ENCODE data around the gene INTS13. TPM values are rescaled to one million over a fixed set of nuclear protein-coding genes. Genes with fewer than 3 reads are reported as not detected.
A peak's percentile ranks its signal among the peaks of the same experiment; 100 is the strongest.

INTS13 gene
- total and polyA plus RNA-seq, 2 of the 13 experiments (the other 11 are each of a cell fraction or from before 2014, with no cell fraction given): 16.3 to 43.7 TPM

DNA sequence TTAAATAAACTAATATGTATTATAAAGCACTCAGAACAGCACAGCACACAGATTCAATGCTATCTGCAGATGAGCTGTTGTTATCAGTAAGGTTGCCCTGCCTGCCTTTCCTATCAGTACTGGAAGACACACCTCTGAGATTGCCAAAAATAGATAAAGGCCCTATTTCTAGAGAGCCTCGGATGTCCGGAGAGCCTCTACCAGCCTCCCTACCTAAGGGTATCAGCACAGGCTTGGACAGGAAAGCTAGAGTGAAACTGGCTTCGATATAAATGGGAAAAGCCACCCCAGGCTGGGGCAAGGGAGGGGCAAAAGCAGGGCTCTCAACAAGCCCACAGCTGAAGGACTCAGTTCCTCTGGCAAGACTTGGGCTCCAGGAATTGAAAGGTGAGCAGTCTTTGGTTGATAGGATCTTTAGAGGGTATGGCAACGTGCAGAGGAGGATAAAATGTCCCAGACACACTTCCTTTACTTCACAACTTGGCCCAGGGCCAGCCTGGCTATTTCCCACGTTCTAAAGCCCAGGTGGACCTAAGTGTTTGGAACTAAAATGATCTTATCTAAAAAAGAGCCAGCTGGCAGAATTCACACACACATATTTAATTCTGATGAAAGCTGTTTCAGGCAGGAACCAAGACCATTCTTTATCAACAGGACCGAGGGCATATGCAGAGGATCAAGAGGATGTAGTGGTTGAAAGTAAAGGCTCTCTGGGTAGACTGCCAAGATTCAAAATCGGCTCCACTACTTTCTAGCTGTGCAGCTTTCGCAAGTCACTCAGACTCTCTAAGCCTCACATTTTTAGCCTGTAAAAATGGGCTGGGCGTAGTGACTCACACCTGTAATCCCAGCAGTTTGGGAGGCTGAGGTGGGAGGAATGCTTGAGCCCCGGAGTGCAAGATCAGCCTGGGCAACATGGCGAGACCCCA, 67.0 kb downstream of the INTS13 start:
- H3K9ac ChIP-seq (ENCODE audit: insufficient read depth, low read depth, low read length): no peak overlapping the region
- intact Hi-C loops (cut with micrococcal nuclease; ENCODE audit: unreplicated experiment): no loop called here

More for the DNA sequence above, 67.0 kb downstream of the INTS13 start:
- no peaks in the 10 kb centered on the region for H3K36me3 ChIP-seq (replicated peaks in 1 of 2; ENCODE audit: control insufficient read depth in 1 of 2, insufficient read depth in 2 of 2, low read length in 2 of 2)
- H3K9me3 ChIP-seq (ENCODE audit: low read length): no peaks in the 10 kb centered on the region
- FAIRE-seq (no peak), ATAC-seq (peak; percentile 52), DNase-seq (ENCODE audit: low spot score) (no peak)
- ChIA-PET CTCF (ENCODE audit: low intra/inter-chr PET ratio, low total read pairs) (no interaction called here), POLR2A (interaction anchor here (1.7 kb wide), 1 partner anchor 37 kb away, joined by 3 read pairs; the partner anchor contains the start of gene ITPR2)
- BruUV-seq (replicated peaks): no TSS peak
- TF ChIP-seq DPF2 (CRISPR knock-in tag; IDR thresholded peaks at IDR 0.05; ENCODE audit: borderline replicate concordance, low read depth) (no peak), MLLT10 (CRISPR knock-in tag; IDR thresholded peaks at IDR 0.05) (no peak), NFIC (IDR thresholded peaks at IDR 0.05; ENCODE audit: low read length) (0 out of 2 replicates have a peak, but pooled peaks have one; percentile 24), PAXIP1 (CRISPR knock-in tag; conservative IDR thresholded peaks at IDR 0.05) (no peak)
- TF ChIP-seq, protein P1, sequence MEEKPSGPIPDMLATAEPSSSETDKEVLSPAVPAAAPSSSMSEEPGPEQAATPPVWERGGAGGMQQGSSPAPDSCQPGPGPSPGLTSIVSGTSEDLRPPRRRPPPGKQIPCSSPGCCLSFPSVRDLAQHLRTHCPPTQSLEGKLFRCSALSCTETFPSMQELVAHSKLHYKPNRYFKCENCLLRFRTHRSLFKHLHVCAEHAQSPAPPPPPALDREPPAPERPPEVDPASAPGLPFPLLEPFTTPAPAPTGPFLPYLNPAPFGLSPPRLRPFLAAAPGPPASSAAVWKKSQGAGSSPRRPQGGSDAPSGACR (CRISPR knock-in tag; IDR thresholded peaks at IDR 0.05): no peak
- H3K4me2 ChIP-seq (ENCODE audit: low read depth, low read length): peak overlapping the region; percentile 30
- H3K27ac ChIP-seq (ENCODE audit: extremely low read length, insufficient read depth, low read length): no peak overlapping the region
- in situ Hi-C loops (cut with HindIII; ENCODE audit: extremely low pct_ligation_motif_present, low pct_unique_long_range_greater_than_20kb): no loop called here
- H2AFZ ChIP-seq (ENCODE audit: low read length): no peak overlapping the region
- WGBS (ENCODE audit: low lambda C conversion rate): 33% methylated on average over 11 of the region's 11 CpGs
- no peak overlapping the region for H3K4me3 ChIP-seq (replicated peaks in 1 of 3; ENCODE audit: insufficient read depth in 1 of 3, low read depth in 2 of 3, low read length in 3 of 3)
- H3K27me3 ChIP-seq (ENCODE audit: control insufficient read depth in 1 of 2, insufficient read depth in 2 of 2, low read length in 2 of 2): peaks cover 0 to 5% of the 10 kb centered on the region in 2 experiments; a peak in 2 of 5 replicates
- no peaks in the 10 kb centered on the region for H4K20me1 ChIP-seq (ENCODE audit: insufficient read depth, low read length)
- H3K79me2 ChIP-seq (ENCODE audit: insufficient read depth, low read length): no peaks in the 10 kb centered on the region
- H3K4me1 ChIP-seq (ENCODE audit: insufficient read depth, low read length): peaks cover 26% of the 10 kb centered on the region

Data from HepG2 (cell line).